ENCODE results near the gene RFX5.

DNA sequence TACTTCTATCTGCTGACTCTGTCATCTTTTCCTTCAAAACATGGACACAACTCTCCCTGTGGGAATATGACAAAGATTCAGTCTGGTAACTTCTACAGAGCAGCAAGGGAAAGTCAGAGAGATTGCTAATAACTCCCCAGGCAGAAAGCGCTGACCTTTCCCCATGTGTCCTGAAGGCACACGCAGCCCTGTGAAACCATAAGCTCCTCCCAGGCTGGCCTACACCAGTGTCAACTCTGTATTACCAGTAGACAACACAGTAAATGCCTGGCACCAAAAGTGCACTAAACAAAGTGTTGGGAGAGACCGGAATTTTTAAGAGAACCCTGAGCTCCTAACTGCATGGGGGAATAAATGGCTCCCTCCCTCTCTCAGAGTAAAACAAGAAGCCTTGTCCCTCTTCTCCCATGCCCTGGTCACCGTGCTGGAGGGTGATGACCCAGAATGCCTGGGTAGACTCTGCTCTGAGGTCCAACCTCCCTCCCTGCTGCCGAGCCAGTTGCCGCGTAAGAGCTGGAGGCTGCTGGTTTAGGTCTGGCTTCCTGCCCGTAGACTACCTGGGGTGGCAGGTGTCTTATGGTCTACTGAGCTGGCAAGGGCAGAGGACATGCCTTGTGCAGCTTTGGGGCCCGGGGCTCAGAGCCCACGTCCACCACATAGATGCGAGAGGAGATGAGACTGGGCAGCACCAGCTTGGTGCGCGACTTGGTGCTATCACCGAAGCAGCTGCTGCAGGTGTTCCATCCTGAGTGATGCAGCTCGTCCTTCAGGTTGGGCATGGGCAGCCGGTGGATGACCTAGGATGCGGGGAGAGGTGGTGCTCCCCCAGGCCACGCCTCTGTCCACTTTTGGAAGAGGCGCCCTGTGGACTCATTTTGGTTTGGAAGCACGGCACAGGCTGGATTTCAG lies 21.6 kb upstream of the RFX5 start:
- TF ChIP-seq, protein P1, sequence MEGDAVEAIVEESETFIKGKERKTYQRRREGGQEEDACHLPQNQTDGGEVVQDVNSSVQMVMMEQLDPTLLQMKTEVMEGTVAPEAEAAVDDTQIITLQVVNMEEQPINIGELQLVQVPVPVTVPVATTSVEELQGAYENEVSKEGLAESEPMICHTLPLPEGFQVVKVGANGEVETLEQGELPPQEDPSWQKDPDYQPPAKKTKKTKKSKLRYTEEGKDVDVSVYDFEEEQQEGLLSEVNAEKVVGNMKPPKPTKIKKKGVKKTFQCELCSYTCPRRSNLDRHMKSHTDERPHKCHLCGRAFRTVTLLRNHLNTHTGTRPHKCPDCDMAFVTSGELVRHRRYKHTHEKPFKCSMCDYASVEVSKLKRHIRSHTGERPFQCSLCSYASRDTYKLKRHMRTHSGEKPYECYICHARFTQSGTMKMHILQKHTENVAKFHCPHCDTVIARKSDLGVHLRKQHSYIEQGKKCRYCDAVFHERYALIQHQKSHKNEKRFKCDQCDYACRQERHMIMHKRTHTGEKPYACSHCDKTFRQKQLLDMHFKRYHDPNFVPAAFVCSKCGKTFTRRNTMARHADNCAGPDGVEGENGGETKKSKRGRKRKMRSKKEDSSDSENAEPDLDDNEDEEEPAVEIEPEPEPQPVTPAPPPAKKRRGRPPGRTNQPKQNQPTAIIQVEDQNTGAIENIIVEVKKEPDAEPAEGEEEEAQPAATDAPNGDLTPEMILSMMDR (IDR thresholded peaks at IDR 0.05; ENCODE audit: low read length), result no peak
- TF ChIP-seq EZH2 (optimal IDR thresholded peaks at IDR 0.05; ENCODE audit: low read depth, low read length), result no peak

All from MM.1S (cell line).